Gastroesophageal sphincter (tissue), 3 donors: ENCODE data around the gene GPR62.

ENCODE experiments used
- CTCF ChIP-seq, 4 experiments: fragments of 200-600 bp in 2 of 4; fragments of 450-650 bp in 2 of 4; sonication (generic) in 1 of 4; IDR thresholded peaks; one replicate each; pipeline ENCODE4 v1.5.1; 2017 to 2019; ENCODE audit warnings: antibody characterized with exemption in 4 of 4, mild to moderate bottlenecking in 2 of 4, moderate library complexity in 2 of 4
- EP300 ChIP-seq: sonication (generic); formaldehyde crosslinking; IDR thresholded peaks from one replicate; pipeline ENCODE4 v1.6.1; 2017; ENCODE audit warnings: antibody characterized with exemption, mild to moderate bottlenecking
- POLR2A ChIP-seq, 2 donors: fragments of 450-650 bp; IDR thresholded peaks; one replicate each; pipeline ENCODE4 v1.6.1; 2017; ENCODE audit warnings: antibody characterized with exemption in 2 of 2, mild to moderate bottlenecking in 2 of 2, moderate library complexity in 1 of 2

GRCh38 chr3:51949121-51949520, 6.1 kb upstream of the GPR62 start:
- TF ChIP-seq CTCF (IDR thresholded peaks at IDR 0.05), result no peak
- TF ChIP-seq POLR2A (IDR thresholded peaks at IDR 0.05), result no peak
- TF ChIP-seq EP300, result no peak
